ENCODE data around the gene HBM.
"Not testable (repeated sequence)": the region's sequence is repeated elsewhere in the genome, so short reads cannot be mapped to it uniquely, and the experiment has no call there.

Gene HBM

GRCh38 chr16:144797-145252 lies 21.0 kb upstream of the HBM start:
- no peak for DNase-seq (ENCODE audit: low read depth in 2 of 2, low spot score in 1 of 2)

GRCh38 chr16:146646-147045 lies 19.1 kb upstream of the HBM start:
- no peak for DNase-seq (ENCODE audit: low read depth in 2 of 2, low spot score in 1 of 2)

- no peak for DNase-seq (ENCODE audit: low read depth in 2 of 2, low spot score in 1 of 2)
Measured at GRCh38 chr16:149024-149660, 16.6 kb upstream of the HBM start.

GRCh38 chr16:152141-153128 lies 13.3 kb upstream of the HBM start, which contains the start of gene HBZ:
Gene HBZ, plus strand, starts transcription at chr16:152644. Its CDS starts 266 bp downstream, at chr16:152910.
- no peak for DNase-seq (ENCODE audit: low read depth in 2 of 2, low spot score in 1 of 2)

GRCh38 chr16:153129-153521 lies 12.7 kb upstream of the HBM start:
- DNase-seq (ENCODE audit: low read depth in 2 of 2, low spot score in 1 of 2) = not testable (repeated sequence)

GRCh38 chr16:153550-154216 lies 12.1 kb upstream of the HBM start:
- DNase-seq (ENCODE audit: low read depth in 2 of 2, low spot score in 1 of 2) = not testable (repeated sequence)

- DNase-seq (ENCODE audit: low read depth in 2 of 2, low spot score in 1 of 2) = no peak
Measured at GRCh38 chr16:154217-155030, 11.4 kb upstream of the HBM start.

GRCh38 chr16:155031-155398 lies 10.8 kb upstream of the HBM start:
- no peak for DNase-seq (ENCODE audit: low read depth in 2 of 2, low spot score in 1 of 2)

GRCh38 chr16:159136-159849 lies 6.5 kb upstream of the HBM start:
- no peak for DNase-seq (ENCODE audit: low read depth in 2 of 2, low spot score in 1 of 2)

- DNase-seq (ENCODE audit: low read depth in 2 of 2, low spot score in 1 of 2) = not testable (repeated sequence)
Measured at GRCh38 chr16:160242-160641, 5.5 kb upstream of the HBM start.

GRCh38 chr16:160691-161190 lies 5.0 kb upstream of the HBM start:
- no peak for DNase-seq (ENCODE audit: low read depth in 2 of 2, low spot score in 1 of 2)

GRCh38 chr16:162271-162991 lies 3.3 kb upstream of the HBM start:
- DNase-seq (ENCODE audit: low read depth in 2 of 2, low spot score in 1 of 2) = no peak

GRCh38 chr16:163139-163538 lies 2.6 kb upstream of the HBM start:
- DNase-seq (ENCODE audit: low read depth in 2 of 2, low spot score in 1 of 2) = not testable (repeated sequence)

- not testable (repeated sequence) for DNase-seq (ENCODE audit: low read depth in 2 of 2, low spot score in 1 of 2)
Measured at GRCh38 chr16:163696-164095, 2.1 kb upstream of the HBM start.

GRCh38 chr16:164134-164823 lies 1.5 kb upstream of the HBM start:
- DNase-seq (ENCODE audit: low read depth in 2 of 2, low spot score in 1 of 2) = not testable (repeated sequence)

GRCh38 chr16:164827-165538 lies 795 bp upstream of the HBM start:
- no peak for DNase-seq (ENCODE audit: low read depth in 2 of 2, low spot score in 1 of 2)

- no peak for DNase-seq (ENCODE audit: low read depth in 2 of 2, low spot score in 1 of 2)
Measured at GRCh38 chr16:166375-167121, 770 bp downstream of the HBM start.
